HG02623 (cell line): ENCODE data around the gene GANAB.
"Not testable (repeated sequence)": the region's sequence is repeated elsewhere in the genome, so short reads cannot be mapped to it uniquely, and the experiment has no call there.

Experiments
- ATAC-seq: cut with Tn5 transposase; IDR thresholded peaks from one replicate; pipeline ENCODE4 v1.9.1; 2021; ENCODE audit warnings: moderate library complexity; ENCODE audit not compliant: unreplicated experiment

Gene GANAB

GRCh38 chr11:62621567-62622470 lies 24.6 kb downstream of the GANAB start, which contains the start of gene B3GAT3:
Gene B3GAT3 (minus strand): TSS chr11:62621986. CDS start chr11:62621947, 39 bp downstream.
- ATAC-seq, result peak; percentile 93

GRCh38 chr11:62621027-62621566 lies 25.3 kb downstream of the GANAB start:
- no peak for ATAC-seq

GRCh38 chr11:62616957-62617356 lies 29.5 kb downstream of the GANAB start:
- not testable (repeated sequence) for ATAC-seq

GRCh38 chr11:62615521-62615920 lies 30.9 kb downstream of the GANAB start:
- ATAC-seq, result no peak

GRCh38 chr11:62614275-62614674 lies 32.1 kb downstream of the GANAB start:
- no peak for ATAC-seq

- no peak for ATAC-seq
Measured at GRCh38 chr11:62613291-62613778, 33.1 kb downstream of the GANAB start.

- peak; percentile 56 for ATAC-seq
Measured at GRCh38 chr11:62612366-62613290, 33.8 kb downstream of the GANAB start, which contains the start of the genes EML3 and ROM1. Gene EML3 (minus strand): TSS chr11:62612775. CDS start chr11:62612457, 318 bp downstream. Gene ROM1 (plus strand): TSS chr11:62613257. CDS start chr11:62613282, 25 bp downstream.

- peak; percentile 23 for ATAC-seq
Measured at GRCh38 chr11:62611705-62612365, 34.6 kb downstream of the GANAB start.

- ATAC-seq, result no peak
Measured at GRCh38 chr11:62610814-62611704, 35.4 kb downstream of the GANAB start.

- no peak for ATAC-seq
Measured at GRCh38 chr11:62610403-62610802, 36.0 kb downstream of the GANAB start.

- no peak for ATAC-seq
Measured at GRCh38 chr11:62608776-62609175, 37.6 kb downstream of the GANAB start.

- ATAC-seq, result no peak
Measured at GRCh38 chr11:62607714-62608113, 38.7 kb downstream of the GANAB start.

- ATAC-seq, result no peak
Measured at GRCh38 chr11:62605902-62606301, 40.5 kb downstream of the GANAB start.

GRCh38 chr11:62605467-62605866 lies 40.9 kb downstream of the GANAB start:
- no peak for ATAC-seq

GRCh38 chr11:62604460-62605120 lies 41.8 kb downstream of the GANAB start:
- ATAC-seq, result no peak

- ATAC-seq, result no peak
Measured at GRCh38 chr11:62603776-62604299, 42.6 kb downstream of the GANAB start.

GRCh38 chr11:62603072-62603408 lies 43.4 kb downstream of the GANAB start:
- no peak for ATAC-seq
